Hepatocyte (in vitro differentiated cells): Measurements from ENCODE around the gene ZMIZ1. TPM values are rescaled to one million over a fixed set of nuclear protein-coding genes. Genes with fewer than 3 reads are reported as not detected.
A peak's percentile ranks its signal among the peaks of the same experiment; 100 is the strongest.

ENCODE experiments used
- DNase-seq: peaks from one replicate; pipeline ENCODE4 v3.0.0-alpha.2; 2016; ENCODE audit warnings: low spot score
- H2AFZ ChIP-seq: fragments of 200-600 bp; sonication (generic); 2 replicates; pipeline ENCODE4 v1.6.0; 2016; ENCODE audit warnings: antibody characterized with exemption, mild to moderate bottlenecking
- H3K27ac ChIP-seq: fragments of 200-600 bp; sonication (generic); 2 replicates; pipeline ENCODE4 v1.5.1; 2016; ENCODE audit warnings: mild to moderate bottlenecking
- H3K27me3 ChIP-seq: fragments of 200-600 bp; sonication (generic); 2 replicates; pipeline ENCODE4 v1.6.1; 2016
- H3K36me3 ChIP-seq: fragments of 200-600 bp; sonication (generic); replicated peaks from 2 replicates; pipeline ENCODE4 v1.5.1; 2016; ENCODE audit warnings: low read depth; ENCODE audit not compliant: insufficient read depth
- H3K4me1 ChIP-seq: fragments of 200-600 bp; sonication (generic); 2 replicates; pipeline ENCODE4 v1.5.1; 2016; ENCODE audit warnings: mild to moderate bottlenecking, moderate library complexity; ENCODE audit not compliant: insufficient read depth
- H3K4me2 ChIP-seq: fragments of 200-600 bp; sonication (generic); 2 replicates; pipeline ENCODE4 v1.6.0; 2016
- H3K4me3 ChIP-seq: fragments of 200-600 bp; sonication (generic); 2 replicates; pipeline ENCODE4 v1.5.1; 2016; ENCODE audit warnings: mild to moderate bottlenecking
- H3K79me2 ChIP-seq: fragments of 200-600 bp; sonication (generic); 2 replicates; pipeline ENCODE4 v1.6.0; 2017; ENCODE audit warnings: mild to moderate bottlenecking
- H3K9me2 ChIP-seq: fragments of 200-600 bp; sonication (generic); replicated peaks from 2 replicates; pipeline ENCODE4 v1.6.0; 2017; ENCODE audit warnings: mild to moderate bottlenecking; ENCODE audit not compliant: insufficient read depth
- H3K9me3 ChIP-seq: fragments of 200-600 bp; sonication (generic); 2 replicates; pipeline ENCODE4 v1.5.1; 2016; ENCODE audit warnings: low read depth, mild to moderate bottlenecking
- H4K20me1 ChIP-seq: fragments of 200-600 bp; sonication (generic); 2 replicates; pipeline ENCODE4 v1.6.0; 2016; ENCODE audit warnings: mild to moderate bottlenecking; ENCODE audit not compliant: insufficient read depth, poor library complexity, severe bottlenecking
- EZH2 ChIP-seq: fragments of 200-600 bp; sonication (generic); IDR thresholded peaks from 2 replicates; pipeline ENCODE4 v1.6.1; 2016; ENCODE audit warnings: antibody characterized with exemption, mild to moderate bottlenecking, borderline replicate concordance
- EZH2phosphoT487 ChIP-seq: fragments of 200-600 bp; sonication (generic); IDR thresholded peaks from one replicate; pipeline ENCODE4 v1.6.1; 2018; ENCODE audit warnings: antibody characterized with exemption, mild to moderate bottlenecking, low read depth, moderate library complexity; ENCODE audit not compliant: unreplicated experiment, severe bottlenecking
- WGBS: methylation state at CpG from one replicate; pipeline ENCODE4 v1.1.6; 2016; ENCODE audit warnings: low lambda C conversion rate; ENCODE audit errors: missing lambda C conversion rate; 5-methylcytosine and 5-hydroxymethylcytosine counted together
- polyA plus RNA-seq: library from polyadenylated mRNA; unstranded; fragments of >200 nt; fragmentation: Nextera tagmentation; extraction: Ambion mirVana; gene quantifications from 2 replicates; pipeline ENCODE4 v1.2.1, GENCODE V29; 2016
- total RNA-seq: library from RNA; depleted of rRNA; stranded (reverse); fragments of >200 nt; gene quantifications from 2 replicates; pipeline ENCODE4 v1.2.3, GENCODE V29; 2014
- TF ChIP-seq, protein P1 (sequence below): fragments of 200-600 bp; sonication (generic); IDR thresholded peaks from 2 replicates; pipeline ENCODE4 v1.5.1; 2016; ENCODE audit warnings: antibody characterized with exemption, mild to moderate bottlenecking; ENCODE audit not compliant: poor library complexity

Gene ZMIZ1
- total and polyA plus RNA-seq, 2 experiments from 2014 or later = 30.9 to 32.4 TPM

DNA sequence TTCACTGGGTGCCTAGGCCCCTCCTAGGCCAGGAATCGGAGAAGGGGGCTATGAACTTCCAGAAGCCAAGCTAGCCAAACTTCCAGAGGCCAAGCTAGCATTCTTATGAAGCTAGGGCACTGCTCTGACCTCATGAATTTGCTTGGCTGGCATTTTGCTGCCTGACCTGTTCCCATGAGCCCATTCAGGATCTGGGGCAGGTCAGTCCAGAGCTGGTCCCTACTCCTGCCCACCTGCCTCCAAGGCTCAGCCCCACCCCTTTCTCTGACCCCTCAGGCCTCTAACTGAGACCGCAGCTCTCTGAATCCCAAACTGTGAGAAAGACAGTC is 277.2 kb downstream of the ZMIZ1 start:
- no peak for DNase-seq
- Histone ChIP-seq H3K36me3 (no peaks in the 10 kb centered on the region), H3K9me2 (no peaks in the 10 kb centered on the region), H3K27ac (no peak overlapping the region), H4K20me1 (peaks cover 4% of the 10 kb centered on the region), H2AFZ (no peak overlapping the region), H3K4me3 (no peak overlapping the region), H3K4me2 (no peak overlapping the region), H3K79me2 (peaks cover 22% of the 10 kb centered on the region), H3K4me1 (peaks cover 22% of the 10 kb centered on the region), H3K9me3 (no peaks in the 10 kb centered on the region), H3K27me3 (no peaks in the 10 kb centered on the region)
- 98% methylated on average over 2 of the region's 2 CpGs for WGBS
- TF ChIP-seq, protein P1, sequence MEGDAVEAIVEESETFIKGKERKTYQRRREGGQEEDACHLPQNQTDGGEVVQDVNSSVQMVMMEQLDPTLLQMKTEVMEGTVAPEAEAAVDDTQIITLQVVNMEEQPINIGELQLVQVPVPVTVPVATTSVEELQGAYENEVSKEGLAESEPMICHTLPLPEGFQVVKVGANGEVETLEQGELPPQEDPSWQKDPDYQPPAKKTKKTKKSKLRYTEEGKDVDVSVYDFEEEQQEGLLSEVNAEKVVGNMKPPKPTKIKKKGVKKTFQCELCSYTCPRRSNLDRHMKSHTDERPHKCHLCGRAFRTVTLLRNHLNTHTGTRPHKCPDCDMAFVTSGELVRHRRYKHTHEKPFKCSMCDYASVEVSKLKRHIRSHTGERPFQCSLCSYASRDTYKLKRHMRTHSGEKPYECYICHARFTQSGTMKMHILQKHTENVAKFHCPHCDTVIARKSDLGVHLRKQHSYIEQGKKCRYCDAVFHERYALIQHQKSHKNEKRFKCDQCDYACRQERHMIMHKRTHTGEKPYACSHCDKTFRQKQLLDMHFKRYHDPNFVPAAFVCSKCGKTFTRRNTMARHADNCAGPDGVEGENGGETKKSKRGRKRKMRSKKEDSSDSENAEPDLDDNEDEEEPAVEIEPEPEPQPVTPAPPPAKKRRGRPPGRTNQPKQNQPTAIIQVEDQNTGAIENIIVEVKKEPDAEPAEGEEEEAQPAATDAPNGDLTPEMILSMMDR = no peak
- no peak for TF ChIP-seq EZH2
- TF ChIP-seq EZH2phosphoT487 = no peak

DNA sequence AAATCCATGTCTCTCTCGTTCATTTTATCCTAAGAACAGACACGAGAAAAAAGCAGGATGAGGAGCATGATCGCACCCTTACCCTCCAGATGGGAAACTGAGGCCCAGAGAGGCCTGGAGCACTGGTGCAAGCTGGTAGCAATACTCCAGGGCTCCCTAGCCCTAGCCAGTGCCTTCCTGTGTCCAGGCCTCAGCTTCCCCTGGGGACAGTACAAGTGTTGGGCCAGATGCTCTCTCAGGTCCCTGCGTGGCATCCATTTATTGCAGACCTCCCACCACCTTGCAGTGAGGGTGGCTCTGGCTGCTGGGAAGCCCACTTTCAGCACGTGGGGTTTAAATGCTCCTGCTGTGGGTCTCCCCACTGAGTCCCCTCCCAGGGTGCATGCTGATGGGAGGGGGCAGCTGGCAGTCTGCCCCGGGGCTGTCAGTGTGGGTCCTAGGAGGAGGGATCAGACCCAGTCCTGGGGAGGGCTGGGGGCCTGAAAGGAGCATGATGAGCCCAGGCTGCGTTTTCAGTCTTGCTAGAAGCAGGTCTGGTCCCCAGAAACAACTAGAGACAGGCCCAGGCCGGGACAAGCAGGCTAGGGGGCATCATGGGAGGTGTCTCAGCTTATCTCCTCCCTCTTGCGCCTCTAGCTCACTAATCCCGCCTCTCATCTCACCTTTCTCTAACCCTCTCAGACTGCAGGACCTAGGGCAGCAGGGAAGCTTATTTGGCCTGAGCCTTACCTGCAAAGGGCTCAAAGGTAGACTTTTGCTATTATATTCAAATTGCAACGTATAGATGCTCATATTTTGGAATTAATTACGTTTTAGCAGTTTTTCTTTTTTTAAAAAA is 277.8 kb downstream of the ZMIZ1 start:
- Histone ChIP-seq H3K27ac (no peak overlapping the region), H4K20me1 (peaks cover 4% of the 10 kb centered on the region)
- TF ChIP-seq, protein P1 = no peak
- TF ChIP-seq EZH2 = no peak
- no peak for TF ChIP-seq EZH2phosphoT487

DNA sequence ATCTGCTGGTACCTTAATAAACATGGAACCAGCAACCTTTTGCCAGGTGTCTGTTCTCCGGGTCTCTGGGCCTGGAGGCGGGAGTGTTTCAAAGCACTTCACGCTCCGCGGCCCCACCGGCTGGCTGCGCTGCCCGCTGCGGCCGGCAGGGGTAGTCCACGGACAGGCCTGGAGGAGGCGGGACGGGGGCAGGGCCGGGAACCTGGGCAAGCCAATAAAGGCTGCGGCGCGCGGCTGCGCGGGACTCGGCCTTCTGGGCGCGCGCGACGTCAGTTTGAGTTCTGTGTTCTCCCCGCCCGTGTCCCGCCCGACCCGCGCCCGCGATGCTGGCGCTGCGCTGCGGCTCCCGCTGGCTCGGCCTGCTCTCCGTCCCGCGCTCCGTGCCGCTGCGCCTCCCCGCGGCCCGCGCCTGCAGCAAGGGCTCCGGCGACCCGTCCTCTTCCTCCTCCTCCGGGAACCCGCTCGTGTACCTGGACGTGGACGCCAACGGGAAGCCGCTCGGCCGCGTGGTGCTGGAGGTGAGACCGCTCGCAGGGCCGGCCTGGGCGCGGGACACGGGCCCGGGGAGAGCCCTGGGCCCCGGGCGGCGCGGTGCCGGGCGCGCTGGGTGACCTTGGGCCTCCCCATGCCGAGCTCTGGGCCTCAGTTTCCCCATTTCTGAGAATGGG is 278.6 kb downstream of the ZMIZ1 start, which contains the start of gene PPIF:
TSS of gene PPIF (plus strand) at position 244 of the 668 bp plus-strand sequence. CDS start at position 324, 80 bp downstream.
- peak within 1 kb of the TSS; percentile 78 for H3K27ac ChIP-seq
- TF ChIP-seq, protein P1 = peak; percentile 84
- TF ChIP-seq EZH2phosphoT487 = no peak
- no peaks in the 10 kb centered on the region for H3K27me3 ChIP-seq
- peaks cover 22% of the 10 kb centered on the region for H3K4me1 ChIP-seq
- peaks cover 22% of the 10 kb centered on the region for H3K79me2 ChIP-seq
- peak; percentile 97 for DNase-seq
- peak within 1 kb of the TSS; percentile 79 for H2AFZ ChIP-seq
- no peaks in the 10 kb centered on the region for H3K9me2 ChIP-seq
- peaks cover 4% of the 10 kb centered on the region for H4K20me1 ChIP-seq
- H3K4me2 ChIP-seq = peak within 1 kb of the TSS; percentile 93
- H3K36me3 ChIP-seq = no peaks in the 10 kb centered on the region
- H3K9me3 ChIP-seq = no peaks in the 10 kb centered on the region
- WGBS = 3% methylated on average over 40 of the region's 77 CpGs
- H3K4me3 ChIP-seq = peak within 1 kb of the TSS; percentile 83

More for the DNA sequence above, 277.8 kb downstream of the ZMIZ1 start:
- Histone ChIP-seq H3K36me3 (no peaks in the 10 kb centered on the region), H3K4me3 (no peak overlapping the region), H2AFZ (peak overlapping the region; percentile 20), H3K9me2 (no peaks in the 10 kb centered on the region), H3K27me3 (no peaks in the 10 kb centered on the region), H3K4me1 (peaks cover 22% of the 10 kb centered on the region), H3K79me2 (peaks cover 22% of the 10 kb centered on the region), H3K9me3 (no peaks in the 10 kb centered on the region), H3K4me2 (peak overlapping the region; percentile 93)
- WGBS = 57% methylated on average over 12 of the region's 12 CpGs
- DNase-seq = no peak
